ENCODE results near the gene HPS4.

- TF ChIP-seq EZH2phosphoT487 (IDR thresholded peaks at IDR 0.05; ENCODE audit: borderline replicate concordance) (no peak), CTCF (conservative IDR thresholded peaks at IDR 0.05; ENCODE audit: low read length) (no peak)
These were observed 46.6 kb downstream of the HPS4 start for GRCh38 chr22:26436903-26437515.
